GM18526 (cell line): ENCODE data around the gene PPOX.
A peak's percentile ranks its signal among the peaks of the same experiment; 100 is the strongest.

Source experiments
- POLR2A ChIP-seq: IDR thresholded peaks from 3 replicates; pipeline ENCODE4 v1.6.1; 2011; ENCODE audit not compliant: insufficient read length; ENCODE audit errors: extremely low read depth

PPOX gene

GRCh38 chr1:161185282-161185682 is 19.1 kb downstream of the PPOX start:
- no peak for TF ChIP-seq POLR2A

DNA sequence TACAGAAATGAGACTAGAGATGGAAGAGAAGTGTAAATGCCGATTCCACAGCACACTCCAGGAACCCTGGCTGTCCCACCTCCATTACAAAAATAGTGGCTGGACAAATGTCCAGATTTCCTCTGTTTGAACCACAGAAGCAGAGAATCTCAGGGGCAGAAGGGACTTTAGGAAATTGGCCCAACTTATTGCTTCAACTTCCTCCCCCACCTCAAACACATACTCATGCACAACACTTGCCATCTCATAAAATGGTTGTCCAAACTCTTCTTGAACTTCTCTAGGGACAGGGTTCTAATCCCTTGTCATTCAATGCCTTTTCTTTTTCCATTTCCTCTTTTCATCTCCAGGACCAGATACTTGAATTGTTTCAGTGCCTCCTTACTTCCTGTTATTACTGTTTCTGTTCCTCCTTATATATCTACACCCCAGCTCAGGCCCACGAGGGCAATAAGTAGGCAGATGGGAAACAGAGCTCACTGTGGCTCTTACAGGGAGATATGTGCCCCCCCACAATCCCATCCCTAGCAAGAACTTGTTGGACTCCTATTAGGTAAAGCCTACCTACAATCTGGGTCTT is 19.6 kb downstream of the PPOX start:
- TF ChIP-seq POLR2A, result peak; percentile 9

DNA sequence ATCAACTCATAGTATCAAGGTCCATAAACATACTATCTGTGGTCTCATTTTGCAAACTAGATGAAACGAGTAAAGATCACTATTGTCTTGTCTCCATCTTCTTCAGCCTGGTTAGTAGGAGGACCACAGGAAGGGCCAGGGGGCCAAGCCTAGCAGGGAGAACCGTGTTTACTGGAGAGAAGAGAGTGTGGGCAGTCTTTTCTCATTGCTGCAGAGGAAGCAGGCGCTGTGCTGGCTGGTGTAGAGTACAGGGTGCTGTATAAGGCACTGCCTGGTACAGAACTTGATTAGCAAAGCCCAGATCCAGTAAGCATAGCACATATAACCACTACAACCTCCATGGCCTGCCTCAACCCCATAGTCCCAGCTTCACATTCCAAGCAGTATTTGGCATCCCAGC is 21.1 kb downstream of the PPOX start:
- no peak for TF ChIP-seq POLR2A

DNA sequence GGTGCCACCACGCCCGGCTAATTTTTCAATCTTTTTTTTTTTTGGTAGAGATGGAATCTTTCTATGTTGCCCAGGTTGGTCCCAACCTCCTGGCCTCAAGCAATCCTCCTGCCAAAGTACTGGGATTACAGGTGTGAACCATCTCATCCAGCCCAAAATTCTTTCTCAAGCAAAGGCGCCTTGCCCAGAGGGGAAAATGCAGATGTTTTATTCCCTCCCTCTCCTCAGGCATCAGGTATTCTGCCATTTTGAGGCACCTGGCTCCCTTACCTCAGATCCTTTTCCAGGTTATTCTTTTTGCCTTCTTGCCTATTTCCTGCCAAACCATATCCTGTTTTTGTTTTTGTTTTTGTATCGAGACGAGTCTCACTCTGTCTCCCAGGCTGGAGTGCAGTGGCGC is 22.2 kb downstream of the PPOX start:
- no peak for TF ChIP-seq POLR2A

DNA sequence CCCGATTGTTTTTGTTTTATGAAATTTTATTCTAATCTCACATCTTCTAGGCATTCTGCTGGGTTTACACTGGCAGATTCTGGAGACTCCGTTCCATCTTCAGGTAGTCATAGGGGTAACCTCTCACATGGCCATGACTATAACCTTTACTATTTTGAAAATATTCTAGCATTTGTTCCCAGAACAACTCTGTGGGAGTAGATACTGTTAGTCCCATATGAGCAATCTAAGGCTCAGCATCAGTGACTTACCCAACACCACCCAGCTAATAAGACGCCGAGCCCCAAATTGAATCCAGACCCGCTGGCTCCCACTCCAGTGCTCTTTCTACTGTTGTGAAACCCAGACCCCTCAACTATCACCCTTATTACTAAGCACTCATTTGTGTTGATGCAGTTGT is 22.8 kb downstream of the PPOX start:
- TF ChIP-seq POLR2A, result no peak

DNA sequence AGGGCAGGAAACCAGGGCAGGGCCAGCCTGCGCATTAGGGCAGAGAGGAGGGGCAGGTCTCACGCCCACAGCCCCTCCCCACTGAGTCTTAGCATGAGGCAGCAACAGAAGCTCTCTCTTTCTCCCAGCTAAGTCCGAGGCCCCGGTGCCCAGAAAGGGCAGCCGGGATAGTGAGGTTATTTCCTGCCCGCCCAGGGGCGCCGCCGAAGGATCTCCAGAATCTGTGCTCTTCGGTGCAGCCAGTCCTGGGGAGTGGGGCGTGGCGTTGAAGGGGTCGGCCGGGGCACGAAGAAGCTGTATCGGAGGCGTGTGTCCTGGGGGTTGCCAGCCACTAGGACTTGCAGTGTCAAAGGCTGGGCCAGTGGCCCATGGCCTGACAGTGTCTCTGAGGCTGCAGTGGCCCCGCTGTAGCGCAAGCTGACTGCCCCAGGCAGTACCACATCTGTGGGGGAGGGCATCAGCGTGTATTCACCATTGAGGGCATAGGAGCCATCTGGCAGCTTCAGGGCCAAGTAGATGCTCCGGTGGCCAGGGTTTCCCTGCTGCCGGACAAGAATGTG is 24.8 kb downstream of the PPOX start:
- no peak for TF ChIP-seq POLR2A

GRCh38 chr1:161191971-161192370 is 25.7 kb downstream of the PPOX start:
- no peak for TF ChIP-seq POLR2A

- no peak for TF ChIP-seq POLR2A
Measured at GRCh38 chr1:161192476-161193465, 26.5 kb downstream of the PPOX start.

DNA sequence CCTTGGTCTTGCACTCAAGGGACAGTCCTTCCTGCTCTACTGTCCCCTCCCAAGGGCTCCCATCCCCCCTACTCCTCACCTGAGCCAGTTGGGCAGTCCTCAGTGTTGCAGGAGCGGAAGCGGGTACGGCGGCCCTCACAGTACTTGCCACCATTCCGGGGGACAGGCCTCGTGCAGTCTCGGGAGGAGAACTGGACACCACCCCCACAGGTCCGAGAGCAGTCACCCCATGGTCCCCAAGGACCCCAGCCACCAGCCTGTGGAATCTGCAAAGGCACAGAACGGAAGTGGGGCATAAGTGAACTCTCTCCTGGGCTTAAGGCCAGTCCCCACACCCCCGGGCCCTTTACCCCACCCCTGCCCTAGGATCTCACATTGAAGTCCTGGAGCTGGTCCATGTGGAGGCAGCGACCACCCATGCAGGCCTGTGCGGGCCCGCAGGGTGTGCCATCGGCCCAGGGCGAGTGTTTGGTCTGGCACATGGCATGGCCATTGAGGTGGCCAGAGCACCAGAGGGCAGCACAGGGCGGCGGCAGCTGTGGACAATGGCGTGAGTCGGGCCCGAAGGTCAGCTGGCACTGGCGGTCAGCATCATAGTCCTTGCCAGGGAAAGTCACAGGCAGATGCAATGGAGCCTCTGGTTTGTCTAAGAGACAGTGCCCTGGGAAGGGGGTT is 27.5 kb downstream of the PPOX start:
- no peak for TF ChIP-seq POLR2A

- TF ChIP-seq POLR2A, result no peak
Measured at GRCh38 chr1:161195171-161195570, 28.9 kb downstream of the PPOX start.

DNA sequence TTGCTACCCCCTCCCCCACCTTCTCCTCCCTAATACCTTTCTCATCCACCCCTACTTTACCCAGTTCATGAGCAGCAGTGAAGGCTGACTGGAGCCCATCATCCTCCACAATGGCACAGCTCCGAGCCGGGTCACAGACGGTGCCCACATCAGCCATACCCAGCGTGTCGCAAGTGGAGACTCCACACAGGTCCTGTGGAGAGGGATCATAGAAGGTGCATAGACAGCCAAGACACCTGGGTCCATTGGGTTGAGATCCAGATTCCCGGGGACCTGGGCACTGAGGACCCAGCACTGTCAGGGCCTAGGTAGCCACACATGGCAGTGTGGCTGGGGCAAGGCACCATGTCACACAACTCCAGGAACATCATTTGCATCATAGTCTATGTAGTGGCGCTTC is 29.9 kb downstream of the PPOX start:
- TF ChIP-seq POLR2A, result no peak

GRCh38 chr1:161196521-161197451 is 30.6 kb downstream of the PPOX start:
- no peak for TF ChIP-seq POLR2A

DNA sequence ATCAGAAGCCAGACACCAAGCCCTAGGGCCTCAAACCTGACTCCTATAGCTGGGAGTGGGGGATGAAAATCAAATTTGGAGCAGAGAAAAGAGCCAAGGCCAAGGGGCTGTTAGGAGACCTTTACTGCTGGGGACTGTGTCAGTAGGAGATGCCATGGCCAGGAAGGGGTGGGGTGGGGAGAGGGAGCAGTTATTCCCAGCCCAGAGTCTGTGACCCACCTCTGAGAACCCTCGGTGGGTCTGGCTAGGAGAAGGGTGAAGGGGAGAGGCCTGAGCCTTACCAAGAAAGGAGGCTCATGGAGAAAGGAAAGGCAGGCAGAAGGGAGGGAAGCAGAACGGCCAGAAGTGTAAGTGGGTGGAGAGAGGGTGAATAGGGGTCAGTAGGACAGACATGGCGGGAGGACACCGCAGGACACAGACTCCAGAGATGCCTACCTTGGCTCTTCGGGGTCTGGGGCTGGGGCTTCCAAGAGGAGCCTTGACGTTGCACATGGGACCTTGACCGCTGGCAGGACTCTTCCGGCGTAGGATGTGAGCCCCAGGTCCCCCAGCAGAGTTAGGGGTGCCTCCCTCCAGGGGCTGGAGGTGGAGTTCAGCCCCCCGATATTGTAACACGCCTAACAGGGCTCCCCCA is 31.5 kb downstream of the PPOX start:
- TF ChIP-seq POLR2A, result no peak
